ENCODE measurements around the gene SOX11. TPM values are rescaled to one million over a fixed set of nuclear protein-coding genes. Genes with fewer than 3 reads are reported as not detected.

The SOX11 gene
- total and polyA plus RNA-seq, 2 of the 8 experiments (the other 6 are each of a cell fraction or from before 2014, with no cell fraction given): 9.0 to 55.6 TPM

- TF ChIP-seq, protein P1, sequence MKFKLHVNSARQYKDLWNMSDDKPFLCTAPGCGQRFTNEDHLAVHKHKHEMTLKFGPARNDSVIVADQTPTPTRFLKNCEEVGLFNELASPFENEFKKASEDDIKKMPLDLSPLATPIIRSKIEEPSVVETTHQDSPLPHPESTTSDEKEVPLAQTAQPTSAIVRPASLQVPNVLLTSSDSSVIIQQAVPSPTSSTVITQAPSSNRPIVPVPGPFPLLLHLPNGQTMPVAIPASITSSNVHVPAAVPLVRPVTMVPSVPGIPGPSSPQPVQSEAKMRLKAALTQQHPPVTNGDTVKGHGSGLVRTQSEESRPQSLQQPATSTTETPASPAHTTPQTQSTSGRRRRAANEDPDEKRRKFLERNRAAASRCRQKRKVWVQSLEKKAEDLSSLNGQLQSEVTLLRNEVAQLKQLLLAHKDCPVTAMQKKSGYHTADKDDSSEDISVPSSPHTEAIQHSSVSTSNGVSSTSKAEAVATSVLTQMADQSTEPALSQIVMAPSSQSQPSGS (IDR thresholded peaks at IDR 0.05; ENCODE audit: low read length): no peak
- TF ChIP-seq KDM4A (IDR thresholded peaks at IDR 0.05; ENCODE audit: low read depth, low read length, severe bottlenecking) (peak; percentile 44), CTBP2 (IDR thresholded peaks at IDR 0.05; ENCODE audit: borderline replicate concordance, insufficient read depth, insufficient read length, low read length) (no peak), NRF1 (IDR thresholded peaks at IDR 0.05; ENCODE audit: low read depth, low read length) (no peak), POLR2AphosphoS5 (IDR thresholded peaks at IDR 0.05; ENCODE audit: low read depth, low read length) (peak; percentile 64; the same call in 1 of the 2 replicates), ATF3 (IDR thresholded peaks at IDR 0.05; ENCODE audit: insufficient read depth, low read depth, low read length) (no peak), POLR2A (IDR thresholded peaks at IDR 0.05; ENCODE audit: control extremely low read depth in 1 of 2, low read depth in 2 of 2, low read length in 2 of 2) (peak in 1 of 2 experiments; percentile 54; a peak in 2 of 3 replicates), SP2 (IDR thresholded peaks at IDR 0.05; ENCODE audit: low read length) (no peak), SP1 (IDR thresholded peaks at IDR 0.05; ENCODE audit: low read depth, low read length) (no peak), RBBP5 (IDR thresholded peaks at IDR 0.05; ENCODE audit: borderline replicate concordance, low read depth, low read length) (no peak)
- TF ChIP-seq, protein P2, sequence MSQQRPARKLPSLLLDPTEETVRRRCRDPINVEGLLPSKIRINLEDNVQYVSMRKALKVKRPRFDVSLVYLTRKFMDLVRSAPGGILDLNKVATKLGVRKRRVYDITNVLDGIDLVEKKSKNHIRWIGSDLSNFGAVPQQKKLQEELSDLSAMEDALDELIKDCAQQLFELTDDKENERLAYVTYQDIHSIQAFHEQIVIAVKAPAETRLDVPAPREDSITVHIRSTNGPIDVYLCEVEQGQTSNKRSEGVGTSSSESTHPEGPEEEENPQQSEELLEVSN (IDR thresholded peaks at IDR 0.05): peak; percentile 51
Measured at GRCh38 chr2:5696404-5696944, 4.3 kb downstream of the SOX11 start (continued).
